ENCODE measurements around the gene MPP2. TPM values are rescaled to one million over a fixed set of nuclear protein-coding genes. Genes with fewer than 3 reads are reported as not detected.

Gene MPP2
- total RNA-seq, 4 donors from 2014 or later = 2.3 to 2.7 (median 2.5) TPM

DNA sequence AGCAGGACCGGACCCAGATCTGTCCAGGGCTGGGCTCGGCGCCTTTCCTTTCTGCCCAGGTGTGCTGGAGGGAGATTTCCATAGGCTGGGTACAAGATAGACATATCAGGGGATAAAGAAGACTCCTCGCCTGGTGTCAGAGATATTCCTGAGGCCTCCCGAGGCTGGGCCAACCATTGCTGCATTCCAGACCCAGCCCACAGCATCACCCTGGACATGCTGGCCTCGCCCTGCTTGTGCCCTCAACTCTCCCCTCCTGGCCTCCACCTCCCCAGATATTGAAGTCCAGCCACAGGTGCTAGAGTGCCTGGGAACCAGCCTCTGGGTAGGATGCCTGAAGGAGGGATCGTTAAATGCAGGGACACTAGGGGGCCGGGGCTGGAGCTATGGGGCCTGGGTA is 58.2 kb downstream of the MPP2 start:
- no peak for DNase-seq (ENCODE audit: low spot score in 2 of 2)
- WGBS = 95% methylated on average over 8 of the region's 8 CpGs
- Histone ChIP-seq H3K27ac (no peak overlapping the region), H3K27me3 (peaks cover 14% of the 10 kb centered on the region), H3K4me3 (no peak overlapping the region), H3K9me3 (no peaks in the 10 kb centered on the region), H3K4me1 (peaks cover 7% of the 10 kb centered on the region), H3K36me3 (no peaks in the 10 kb centered on the region)
- TF ChIP-seq POLR2A (IDR thresholded peaks at IDR 0.05) = no peak
- TF ChIP-seq EP300 (IDR thresholded peaks at IDR 0.05) = no peak

- whole genome bisulfite sequencing = 75% methylated on average over 10 of the region's 10 CpGs
- TF ChIP-seq POLR2AphosphoS5 (IDR thresholded peaks at IDR 0.05) (no peak), POLR2A (IDR thresholded peaks at IDR 0.05) (no peak), EP300 (IDR thresholded peaks at IDR 0.05) (no peak)
- TF ChIP-seq, protein P1, sequence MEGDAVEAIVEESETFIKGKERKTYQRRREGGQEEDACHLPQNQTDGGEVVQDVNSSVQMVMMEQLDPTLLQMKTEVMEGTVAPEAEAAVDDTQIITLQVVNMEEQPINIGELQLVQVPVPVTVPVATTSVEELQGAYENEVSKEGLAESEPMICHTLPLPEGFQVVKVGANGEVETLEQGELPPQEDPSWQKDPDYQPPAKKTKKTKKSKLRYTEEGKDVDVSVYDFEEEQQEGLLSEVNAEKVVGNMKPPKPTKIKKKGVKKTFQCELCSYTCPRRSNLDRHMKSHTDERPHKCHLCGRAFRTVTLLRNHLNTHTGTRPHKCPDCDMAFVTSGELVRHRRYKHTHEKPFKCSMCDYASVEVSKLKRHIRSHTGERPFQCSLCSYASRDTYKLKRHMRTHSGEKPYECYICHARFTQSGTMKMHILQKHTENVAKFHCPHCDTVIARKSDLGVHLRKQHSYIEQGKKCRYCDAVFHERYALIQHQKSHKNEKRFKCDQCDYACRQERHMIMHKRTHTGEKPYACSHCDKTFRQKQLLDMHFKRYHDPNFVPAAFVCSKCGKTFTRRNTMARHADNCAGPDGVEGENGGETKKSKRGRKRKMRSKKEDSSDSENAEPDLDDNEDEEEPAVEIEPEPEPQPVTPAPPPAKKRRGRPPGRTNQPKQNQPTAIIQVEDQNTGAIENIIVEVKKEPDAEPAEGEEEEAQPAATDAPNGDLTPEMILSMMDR (IDR thresholded peaks at IDR 0.05) = no peak
- no peak overlapping the region for H3K4me3 ChIP-seq
- no peaks in the 10 kb centered on the region for H3K9me3 ChIP-seq
- H3K27ac ChIP-seq = no peak overlapping the region
- peaks cover 13% of the 10 kb centered on the region for H3K27me3 ChIP-seq
- DNase-seq (ENCODE audit: low spot score in 2 of 2) = no peak
- H3K36me3 ChIP-seq = no peaks in the 10 kb centered on the region
- peaks cover 7% of the 10 kb centered on the region for H3K4me1 ChIP-seq
These were observed 58.7 kb downstream of the MPP2 start for GRCh38 chr17:43848601-43849000.

- H3K4me3 ChIP-seq = no peak within 1 kb of the TSS
- no peak within 1 kb of the TSS for H3K27ac ChIP-seq
- TF ChIP-seq, protein P1 (IDR thresholded peaks at IDR 0.05) = no peak
- TF ChIP-seq POLR2A (IDR thresholded peaks at IDR 0.05) (no peak), POLR2AphosphoS5 (IDR thresholded peaks at IDR 0.05) (no peak), EP300 (IDR thresholded peaks at IDR 0.05) (no peak)
- no peaks in the 10 kb centered on the region for H3K36me3 ChIP-seq
- H3K27me3 ChIP-seq = peaks cover 4% of the 10 kb centered on the region
- H3K4me1 ChIP-seq = peaks cover 7% of the 10 kb centered on the region
- peak in 1 of 2 donors; percentile 59 for DNase-seq (ENCODE audit: low spot score in 2 of 2)
- no peaks in the 10 kb centered on the region for H3K9me3 ChIP-seq
- 26% methylated on average over 17 of the region's 17 CpGs for WGBS
These were observed 60.4 kb downstream of the MPP2 start, which contains the start of gene CD300LG for GRCh38 chr17:43846963-43847371. CD300LG (plus strand) TSS chr17:43847176; CDS start chr17:43847217, 41 bp downstream.

DNA sequence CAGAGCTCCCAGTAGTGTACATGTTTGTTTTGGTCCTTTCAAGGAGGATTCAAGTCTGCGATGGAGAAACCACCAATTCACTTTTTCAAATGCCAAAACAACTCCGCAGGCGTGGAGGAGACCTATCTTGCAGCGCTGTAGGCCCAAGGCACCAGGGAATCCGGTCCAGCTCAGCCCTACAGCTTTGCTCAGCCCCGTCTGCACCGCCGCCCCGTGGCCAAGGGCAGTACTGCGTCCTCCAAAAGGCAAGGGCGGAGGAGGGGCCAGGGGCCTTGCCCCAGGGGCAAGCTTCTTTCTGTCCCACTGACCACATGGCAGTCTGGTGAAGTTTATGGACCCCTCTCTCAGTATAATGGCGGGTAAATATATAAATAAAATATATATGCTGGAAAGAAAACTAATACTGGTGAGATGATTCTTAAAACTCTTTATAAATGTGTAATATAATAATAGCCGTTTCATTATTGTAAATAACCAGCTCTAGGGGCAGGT is 61.1 kb downstream of the MPP2 start:
- no peak for TF ChIP-seq POLR2AphosphoS5 (IDR thresholded peaks at IDR 0.05)
- TF ChIP-seq, protein P1 (IDR thresholded peaks at IDR 0.05) = peak; percentile 92 to 98

GRCh38 chr17:43845766-43846165 is 61.6 kb downstream of the MPP2 start:
- no peak overlapping the region for H3K27ac ChIP-seq
- peaks cover 4% of the 10 kb centered on the region for H3K27me3 ChIP-seq
- H3K9me3 ChIP-seq = no peaks in the 10 kb centered on the region
- H3K4me1 ChIP-seq = peaks cover 19% of the 10 kb centered on the region
- H3K4me3 ChIP-seq = no peak overlapping the region
- 64% methylated on average over 4 of the region's 4 CpGs for WGBS
- TF ChIP-seq POLR2A (IDR thresholded peaks at IDR 0.05) (no peak), EP300 (IDR thresholded peaks at IDR 0.05) (no peak), POLR2AphosphoS5 (IDR thresholded peaks at IDR 0.05) (no peak)
- TF ChIP-seq, protein P1 (IDR thresholded peaks at IDR 0.05) = no peak
- H3K36me3 ChIP-seq = no peaks in the 10 kb centered on the region
- DNase-seq (ENCODE audit: low spot score in 2 of 2) = no peak

More for the DNA sequence above, 61.1 kb downstream of the MPP2 start:
- 9% methylated on average over 13 of the region's 13 CpGs for WGBS
- DNase-seq (ENCODE audit: low spot score in 2 of 2) = peak; percentile 87 to 89
- H3K27ac ChIP-seq = no peak overlapping the region
- peaks cover 4% of the 10 kb centered on the region for H3K27me3 ChIP-seq
- H3K4me1 ChIP-seq = peaks cover 14% of the 10 kb centered on the region
- H3K36me3 ChIP-seq = no peaks in the 10 kb centered on the region
- H3K4me3 ChIP-seq = no peak overlapping the region
- H3K9me3 ChIP-seq = no peaks in the 10 kb centered on the region

DNA sequence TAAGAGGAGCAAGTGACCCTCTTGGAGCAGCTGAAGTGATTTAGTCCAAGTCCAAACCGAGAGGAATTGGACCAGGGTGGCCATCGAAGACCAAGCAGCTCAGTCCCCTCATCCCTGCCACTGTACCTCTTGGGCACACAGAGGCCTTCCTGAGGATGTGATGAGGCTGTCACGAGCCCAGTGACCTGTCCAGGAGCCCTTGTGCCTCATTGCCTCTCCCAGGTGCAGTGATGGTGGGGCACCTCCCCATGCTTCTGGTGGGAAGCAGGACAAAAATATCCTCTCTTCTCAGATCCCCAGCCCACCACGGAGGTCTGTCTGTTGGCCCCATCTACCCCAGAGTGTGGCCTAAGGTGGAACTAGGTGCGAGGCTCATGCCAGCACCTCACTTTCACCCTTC is 63.1 kb downstream of the MPP2 start:
- Histone ChIP-seq H3K27ac (no peak overlapping the region), H3K4me1 (peaks cover 26% of the 10 kb centered on the region), H3K36me3 (no peaks in the 10 kb centered on the region), H3K27me3 (peaks cover under 1% of the 10 kb centered on the region), H3K9me3 (no peaks in the 10 kb centered on the region), H3K4me3 (no peak overlapping the region)
- 93% methylated on average over 4 of the region's 5 CpGs for WGBS
- TF ChIP-seq, protein P1 (IDR thresholded peaks at IDR 0.05) = no peak
- TF ChIP-seq POLR2A (IDR thresholded peaks at IDR 0.05) (no peak), EP300 (IDR thresholded peaks at IDR 0.05) (no peak), POLR2AphosphoS5 (IDR thresholded peaks at IDR 0.05) (no peak)
- DNase-seq (ENCODE audit: low spot score in 2 of 2) = no peak
